Measurements from ENCODE around the gene GTF3C2.
"Not testable (repeated sequence)": the region's sequence is repeated elsewhere in the genome, so short reads cannot be mapped to it uniquely, and the experiment has no call there.

The GTF3C2 gene

GRCh38 chr2:27319839-27320238, 36.7 kb downstream of the GTF3C2 start:
- DNase-seq, result not testable (repeated sequence)

- DNase-seq, result no peak
Measured at GRCh38 chr2:27316655-27317412, 39.7 kb downstream of the GTF3C2 start.

GRCh38 chr2:27315122-27315521, 41.4 kb downstream of the GTF3C2 start:
- no peak for DNase-seq

- DNase-seq, result no peak
Measured at GRCh38 chr2:27314709-27315108, 41.9 kb downstream of the GTF3C2 start.

- DNase-seq, result no peak
Measured at GRCh38 chr2:27313882-27314645, 42.5 kb downstream of the GTF3C2 start.

GRCh38 chr2:27312152-27312551, 44.4 kb downstream of the GTF3C2 start:
- DNase-seq, result no peak

- DNase-seq, result no peak
Measured at GRCh38 chr2:27309651-27310050, 46.9 kb downstream of the GTF3C2 start.

GRCh38 chr2:27308359-27308881, 48.1 kb downstream of the GTF3C2 start, which contains the start of gene UCN:
UCN (minus strand) TSS chr2:27308445; CDS start chr2:27307895, 550 bp downstream.
- no peak for DNase-seq

- DNase-seq, result no peak
Measured at GRCh38 chr2:27307545-27308358, 48.8 kb downstream of the GTF3C2 start.

GRCh38 chr2:27307287-27307544, 49.3 kb downstream of the GTF3C2 start:
- DNase-seq, result no peak

- DNase-seq, result peak; percentile 31
Measured at GRCh38 chr2:27306573-27307286, 49.8 kb downstream of the GTF3C2 start.

- DNase-seq, result no peak
Measured at GRCh38 chr2:27306136-27306535, 50.4 kb downstream of the GTF3C2 start.

GRCh38 chr2:27305516-27305915, 51.0 kb downstream of the GTF3C2 start:
- no peak for DNase-seq

- no peak for DNase-seq
Measured at GRCh38 chr2:27304488-27305240, 51.9 kb downstream of the GTF3C2 start.

- peak; percentile 18 for DNase-seq
Measured at GRCh38 chr2:27303093-27304025, 53.2 kb downstream of the GTF3C2 start.

GRCh38 chr2:27300606-27301005, 56.0 kb downstream of the GTF3C2 start:
- not testable (repeated sequence) for DNase-seq

GRCh38 chr2:27298391-27299080, 58.0 kb downstream of the GTF3C2 start:
- DNase-seq, result no peak

- DNase-seq, result no peak
Measured at GRCh38 chr2:27297195-27297594, 59.4 kb downstream of the GTF3C2 start.

- no peak for DNase-seq
Measured at GRCh38 chr2:27296481-27296880, 60.1 kb downstream of the GTF3C2 start.

- DNase-seq, result no peak
Measured at GRCh38 chr2:27294928-27295327, 61.6 kb downstream of the GTF3C2 start.

Data from activated gamma-delta T cell treated with Interleukin-2 at 50 U/mL for 16 hours (primary cell).